Activated naive CD8-positive, alpha-beta T cell treated with anti-CD3 and anti-CD28 coated beads, Interleukin-2, amount 50 U/mL, for 24 hours (primary cell): ENCODE measurements around the gene CDK5RAP2.

Source experiments
- ATAC-seq: fragments of 150-1000 bp; cut with Tn5 transposase; one replicate; pipeline ENCODE4 v1.10.0; 2021
- DNase-seq: peaks from one replicate; pipeline ENCODE4 v3.0.0; 2021
- H3K27ac Mint-ChIP-seq: one replicate; pipeline ENCODE4 v1.8.0; 2021; ENCODE audit warnings: mild to moderate bottlenecking, mixed read lengths
- H3K27me3 Mint-ChIP-seq: one replicate; pipeline ENCODE4 v1.8.0; 2021; ENCODE audit warnings: mixed read lengths
- H3K36me3 Mint-ChIP-seq: one replicate; pipeline ENCODE4 v1.8.0; 2021; ENCODE audit warnings: low read depth, mixed read lengths
- H3K4me1 Mint-ChIP-seq: one replicate; pipeline ENCODE4 v1.8.0; 2021; ENCODE audit warnings: mixed read lengths
- H3K4me3 Mint-ChIP-seq: one replicate; pipeline ENCODE4 v1.8.0; 2021; ENCODE audit warnings: mild to moderate bottlenecking, moderate library complexity, mixed read lengths
- H3K9me3 Mint-ChIP-seq: one replicate; pipeline ENCODE4 v1.8.0; 2021; ENCODE audit warnings: mixed read lengths

The CDK5RAP2 gene

DNA sequence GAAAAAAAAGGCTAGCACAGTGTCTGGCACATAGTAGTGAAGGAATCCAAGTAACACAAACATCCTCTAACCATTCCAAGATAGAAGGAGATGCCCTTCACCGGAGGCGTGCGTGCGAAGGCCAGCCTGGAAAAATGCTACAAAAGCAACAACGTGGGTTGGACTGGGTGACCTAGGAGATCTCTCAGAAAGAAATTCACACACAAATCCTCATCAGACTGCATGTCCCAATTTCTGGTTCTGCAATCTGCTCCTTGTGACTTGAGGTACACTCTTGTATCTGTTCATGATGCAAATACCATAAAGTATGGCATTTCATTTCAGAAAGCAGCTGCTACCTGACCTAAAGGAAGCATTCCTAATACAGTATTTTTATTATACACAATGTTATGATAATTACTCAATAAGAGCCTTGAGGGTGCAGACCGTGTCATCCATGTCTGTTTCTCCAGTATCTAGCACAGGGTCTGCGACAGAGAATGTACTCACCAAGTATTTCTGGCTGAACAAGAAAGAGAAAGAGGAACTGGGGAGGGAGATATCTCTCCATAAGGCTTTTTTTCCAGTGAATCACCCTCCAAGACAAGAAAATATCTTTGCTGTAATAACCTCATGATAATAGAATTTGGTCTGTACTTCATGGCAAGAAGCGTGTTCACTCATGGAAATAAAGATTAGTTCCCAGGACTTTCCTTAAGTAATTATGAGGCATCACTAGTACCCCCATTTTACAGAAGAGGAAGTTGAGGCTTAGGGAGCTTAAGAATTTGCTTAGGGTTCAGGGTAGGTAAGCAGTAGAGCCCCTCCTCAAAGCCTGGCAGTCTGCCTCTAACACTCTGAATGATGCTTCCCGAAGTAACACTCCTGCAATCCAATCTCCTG lies 138.3 kb downstream of the CDK5RAP2 start:
- Mint-ChIP-seq H3K9me3 (no peaks in the 10 kb centered on the region), H3K4me3 (no peak overlapping the region), H3K36me3 (peaks cover 57% of the 10 kb centered on the region), H3K4me1 (peaks cover 16% of the 10 kb centered on the region), H3K27ac (no peak overlapping the region), H3K27me3 (no peaks in the 10 kb centered on the region)
- ATAC-seq = no peak
- no peak for DNase-seq

DNA sequence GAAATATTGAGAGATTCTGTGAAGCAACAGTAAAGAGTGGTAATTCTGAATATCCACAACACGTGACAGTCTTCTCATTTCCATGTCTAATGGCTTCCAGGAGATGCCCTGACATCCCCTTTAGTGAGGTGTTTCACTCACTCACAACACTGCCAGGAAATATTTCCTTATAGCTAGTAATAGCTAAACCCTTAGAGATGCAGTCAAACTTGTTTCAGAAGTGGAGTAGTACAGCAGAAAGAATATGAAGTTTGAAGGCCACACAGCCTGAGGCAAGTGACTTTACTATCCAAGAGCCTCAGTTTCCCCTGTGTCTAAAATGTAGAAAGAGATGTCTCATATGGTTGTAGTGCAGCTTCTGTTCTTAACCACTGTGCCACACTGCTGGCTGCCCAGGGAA lies 139.2 kb downstream of the CDK5RAP2 start:
- no peak for ATAC-seq
- H3K27ac Mint-ChIP-seq = no peak overlapping the region
- H3K36me3 Mint-ChIP-seq = peaks cover 57% of the 10 kb centered on the region

DNA sequence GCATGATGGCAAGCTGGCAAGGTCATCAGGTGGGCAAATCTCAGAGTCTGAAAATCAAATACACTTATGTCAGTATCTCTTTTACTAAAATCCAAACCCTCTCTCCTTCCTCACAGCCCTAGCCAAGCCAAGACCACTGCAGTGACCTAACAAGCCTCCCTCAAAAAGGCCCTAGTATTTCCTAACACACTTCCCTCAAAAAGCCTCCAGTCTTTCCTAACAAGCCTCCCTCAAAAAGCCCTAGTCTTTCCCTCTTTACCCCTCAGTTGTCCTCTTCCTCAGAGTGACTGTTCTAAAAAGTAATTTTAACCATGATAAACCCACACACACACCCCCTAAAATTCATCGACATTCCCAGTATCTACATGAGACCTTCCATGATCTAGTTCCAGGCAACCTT lies 140.0 kb downstream of the CDK5RAP2 start:
- no peak for DNase-seq
- H3K4me3 Mint-ChIP-seq = no peak overlapping the region
- H3K27ac Mint-ChIP-seq = no peak overlapping the region
- no peaks in the 10 kb centered on the region for H3K27me3 Mint-ChIP-seq
- no peak for ATAC-seq
- no peaks in the 10 kb centered on the region for H3K9me3 Mint-ChIP-seq
- H3K36me3 Mint-ChIP-seq = peaks cover 63% of the 10 kb centered on the region
- H3K4me1 Mint-ChIP-seq = peaks cover 13% of the 10 kb centered on the region

More for the DNA sequence above, 139.2 kb downstream of the CDK5RAP2 start:
- peaks cover 13% of the 10 kb centered on the region for H3K4me1 Mint-ChIP-seq
- H3K9me3 Mint-ChIP-seq = no peaks in the 10 kb centered on the region
- no peak overlapping the region for H3K4me3 Mint-ChIP-seq
- no peak for DNase-seq
- H3K27me3 Mint-ChIP-seq = no peaks in the 10 kb centered on the region

DNA sequence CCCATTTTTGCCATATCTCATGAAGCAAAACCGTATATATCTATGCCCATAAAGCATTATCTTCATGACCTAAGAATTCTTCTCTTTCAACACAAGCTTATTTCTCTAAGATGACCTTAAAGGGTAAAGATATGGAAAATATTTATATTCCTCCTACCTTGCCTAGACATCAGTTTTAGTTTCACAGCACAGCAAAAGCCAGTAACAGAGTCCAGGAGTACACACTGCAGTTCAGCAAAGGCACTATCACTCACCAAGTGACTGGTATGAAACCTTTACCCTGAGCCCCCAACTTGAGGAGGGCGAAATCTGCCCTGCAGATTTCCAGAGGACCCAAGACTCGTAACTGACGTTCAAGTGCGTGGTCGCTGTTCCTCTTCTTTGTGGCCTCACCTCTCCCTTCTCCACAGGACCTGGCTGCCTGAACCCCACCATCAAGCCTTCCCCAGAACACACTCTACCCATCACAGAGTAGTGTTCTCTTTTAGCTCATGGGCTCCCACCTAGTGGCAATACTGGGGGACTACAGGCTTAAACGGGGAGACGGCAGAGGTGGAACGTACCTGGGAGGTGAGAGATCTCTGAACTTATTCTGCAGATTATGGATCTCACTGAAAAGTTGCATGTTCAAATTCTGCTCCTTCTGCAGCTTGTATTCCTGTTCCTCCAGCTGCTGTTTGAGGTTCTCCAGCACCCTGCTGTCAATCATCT lies 141.0 kb downstream of the CDK5RAP2 start:
- peak; percentile 70 for ATAC-seq
- Mint-ChIP-seq H3K4me1 (peaks cover 17% of the 10 kb centered on the region), H3K4me3 (no peak overlapping the region), H3K36me3 (peaks cover 69% of the 10 kb centered on the region), H3K27me3 (no peaks in the 10 kb centered on the region), H3K27ac (no peak overlapping the region), H3K9me3 (no peaks in the 10 kb centered on the region)
- peak; percentile 16 for DNase-seq

DNA sequence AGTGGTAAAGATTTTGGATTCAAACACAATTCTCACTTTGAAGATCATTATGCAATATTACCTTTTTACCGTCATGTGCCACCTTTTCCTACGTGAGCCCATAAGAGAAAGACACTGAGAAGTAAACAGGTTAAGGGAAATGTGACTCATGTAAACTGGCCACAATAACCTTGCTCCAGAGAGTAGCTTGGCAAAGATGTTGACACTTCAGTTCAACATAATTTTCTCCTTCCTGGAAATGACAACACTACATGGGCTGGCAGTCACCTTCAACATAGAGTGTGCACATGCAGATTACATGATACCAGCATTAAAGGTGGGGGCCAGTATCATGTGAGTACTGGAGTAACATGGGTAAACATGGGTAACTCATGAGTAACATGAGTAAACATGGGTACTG lies 141.9 kb downstream of the CDK5RAP2 start:
- H3K27me3 Mint-ChIP-seq = no peaks in the 10 kb centered on the region
- ATAC-seq (peak; percentile 34), DNase-seq (no peak)
- no peaks in the 10 kb centered on the region for H3K9me3 Mint-ChIP-seq
- H3K36me3 Mint-ChIP-seq = peaks cover 67% of the 10 kb centered on the region
- H3K4me1 Mint-ChIP-seq = peaks cover 17% of the 10 kb centered on the region
- H3K4me3 Mint-ChIP-seq = no peak overlapping the region
- H3K27ac Mint-ChIP-seq = no peak overlapping the region

DNA sequence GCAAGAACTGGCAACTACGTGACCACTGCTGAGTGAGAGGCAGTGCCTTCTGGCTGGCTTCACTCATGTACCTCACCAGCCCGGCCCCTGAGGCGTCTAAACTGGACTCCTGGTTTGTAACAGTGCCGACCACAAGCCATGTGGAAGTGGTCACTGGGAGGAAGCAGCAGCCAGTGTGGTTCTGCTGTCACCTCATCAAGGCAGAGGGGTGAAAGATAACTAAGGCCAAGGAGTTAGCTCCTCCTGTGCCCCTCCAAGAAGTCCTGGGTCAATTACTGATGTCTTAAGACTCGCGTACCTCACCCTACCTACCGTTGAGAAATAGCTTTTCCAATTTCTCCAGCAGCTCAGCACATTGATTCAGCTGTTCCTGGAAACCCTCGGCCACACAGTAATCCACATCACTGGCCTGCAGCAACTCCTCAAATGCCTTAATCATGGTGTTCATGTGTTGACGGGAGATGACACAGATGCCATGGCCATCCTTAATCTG lies 142.9 kb downstream of the CDK5RAP2 start:
- H3K9me3 Mint-ChIP-seq = no peaks in the 10 kb centered on the region
- H3K4me1 Mint-ChIP-seq = peaks cover 17% of the 10 kb centered on the region
- no peak overlapping the region for H3K4me3 Mint-ChIP-seq
- no peaks in the 10 kb centered on the region for H3K27me3 Mint-ChIP-seq
- DNase-seq (no peak), ATAC-seq (no peak)
- H3K27ac Mint-ChIP-seq = no peak overlapping the region
- H3K36me3 Mint-ChIP-seq = peaks cover 59% of the 10 kb centered on the region

DNA sequence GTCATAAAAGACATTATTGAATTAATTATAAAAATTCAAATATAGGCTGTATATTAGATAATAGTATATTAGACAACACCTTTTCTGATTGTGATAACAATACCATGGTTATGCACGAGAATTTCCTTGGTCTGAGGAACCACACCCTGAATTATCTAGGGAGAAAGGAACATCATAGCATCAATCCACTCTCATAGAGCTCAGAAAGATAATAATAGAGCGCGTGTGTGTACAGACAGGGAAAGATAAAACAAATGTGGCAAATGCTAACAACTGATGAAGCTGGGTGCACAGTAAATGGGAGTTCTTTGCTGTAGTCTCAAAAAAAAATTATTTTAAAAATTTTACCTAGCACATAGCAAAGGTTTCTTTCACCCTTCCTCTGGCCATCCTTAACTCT lies 143.5 kb downstream of the CDK5RAP2 start:
- no peaks in the 10 kb centered on the region for H3K27me3 Mint-ChIP-seq
- no peak overlapping the region for H3K4me3 Mint-ChIP-seq
- H3K9me3 Mint-ChIP-seq = no peaks in the 10 kb centered on the region
- DNase-seq (no peak), ATAC-seq (no peak)
- H3K4me1 Mint-ChIP-seq = peaks cover 17% of the 10 kb centered on the region
- no peak overlapping the region for H3K27ac Mint-ChIP-seq
- H3K36me3 Mint-ChIP-seq = peaks cover 59% of the 10 kb centered on the region

DNA sequence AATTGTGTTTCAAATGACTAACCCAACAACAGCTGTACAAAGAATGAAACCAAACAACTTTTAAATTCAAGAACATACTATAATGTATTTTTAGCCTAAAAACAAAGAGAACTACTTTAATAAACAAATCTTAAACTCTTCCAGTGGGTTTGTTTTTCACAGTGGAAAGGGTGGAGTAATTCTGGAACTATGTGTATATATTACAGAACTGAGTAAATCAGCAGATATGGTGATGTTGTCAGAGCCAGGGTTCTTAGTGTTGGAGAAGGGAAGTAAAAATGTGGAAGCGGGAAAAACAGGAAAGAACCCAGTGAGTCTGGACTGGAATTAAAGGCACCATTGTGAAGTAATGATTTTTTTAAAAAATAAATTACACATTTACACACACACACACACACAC lies 144.9 kb downstream of the CDK5RAP2 start:
- no peak for DNase-seq
- Mint-ChIP-seq H3K27me3 (no peaks in the 10 kb centered on the region), H3K9me3 (no peaks in the 10 kb centered on the region), H3K4me1 (peaks cover 20% of the 10 kb centered on the region), H3K36me3 (peaks cover 59% of the 10 kb centered on the region), H3K27ac (no peak overlapping the region), H3K4me3 (no peak overlapping the region)
- no peak for ATAC-seq

DNA sequence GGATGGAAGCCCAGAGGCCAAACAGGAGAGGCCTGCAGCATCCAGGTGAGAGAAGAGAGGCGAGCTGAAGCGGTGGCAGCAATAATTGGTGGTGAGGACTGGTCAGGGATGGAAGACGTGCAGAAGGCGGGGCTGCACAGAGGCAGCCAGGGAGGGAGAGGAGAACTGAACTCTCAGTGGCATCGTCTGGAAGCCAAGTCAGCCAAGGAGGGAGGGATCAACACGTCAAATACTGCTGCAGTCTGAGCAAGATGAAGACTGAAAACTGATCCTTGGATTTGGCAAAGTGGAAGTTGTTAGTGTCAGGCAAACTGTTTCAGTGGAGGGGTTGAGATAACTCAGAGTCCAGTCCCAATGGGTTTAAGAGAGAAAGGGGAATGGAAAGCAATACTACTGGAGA lies 145.4 kb downstream of the CDK5RAP2 start:
- ATAC-seq (no peak), DNase-seq (no peak)
- Mint-ChIP-seq H3K27ac (no peak overlapping the region), H3K27me3 (no peaks in the 10 kb centered on the region), H3K9me3 (no peaks in the 10 kb centered on the region), H3K4me1 (peaks cover 20% of the 10 kb centered on the region), H3K4me3 (no peak overlapping the region), H3K36me3 (peaks cover 55% of the 10 kb centered on the region)

DNA sequence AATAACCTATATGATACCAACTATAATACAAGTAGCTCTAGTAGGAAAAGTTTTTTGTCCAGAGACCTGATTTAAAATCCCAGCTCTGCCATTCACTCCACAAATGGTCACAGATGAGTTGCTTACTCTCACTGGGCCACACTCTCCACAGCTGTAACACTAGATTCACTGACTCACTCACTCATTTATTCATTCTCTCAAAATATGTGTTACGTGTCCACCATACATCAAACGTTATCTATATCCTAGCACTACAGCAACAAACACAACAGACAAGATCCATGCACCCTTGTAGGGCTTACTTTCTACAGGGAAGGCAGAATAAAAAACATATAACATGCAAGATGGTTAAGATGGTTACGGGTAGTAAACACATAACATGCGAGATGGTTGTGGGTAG lies 146.3 kb downstream of the CDK5RAP2 start:
- ATAC-seq (no peak), DNase-seq (no peak)
- H3K27me3 Mint-ChIP-seq = no peaks in the 10 kb centered on the region
- H3K9me3 Mint-ChIP-seq = no peaks in the 10 kb centered on the region
- H3K27ac Mint-ChIP-seq = no peak overlapping the region
- peaks cover 15% of the 10 kb centered on the region for H3K4me1 Mint-ChIP-seq
- H3K4me3 Mint-ChIP-seq = no peak overlapping the region
- peaks cover 46% of the 10 kb centered on the region for H3K36me3 Mint-ChIP-seq

DNA sequence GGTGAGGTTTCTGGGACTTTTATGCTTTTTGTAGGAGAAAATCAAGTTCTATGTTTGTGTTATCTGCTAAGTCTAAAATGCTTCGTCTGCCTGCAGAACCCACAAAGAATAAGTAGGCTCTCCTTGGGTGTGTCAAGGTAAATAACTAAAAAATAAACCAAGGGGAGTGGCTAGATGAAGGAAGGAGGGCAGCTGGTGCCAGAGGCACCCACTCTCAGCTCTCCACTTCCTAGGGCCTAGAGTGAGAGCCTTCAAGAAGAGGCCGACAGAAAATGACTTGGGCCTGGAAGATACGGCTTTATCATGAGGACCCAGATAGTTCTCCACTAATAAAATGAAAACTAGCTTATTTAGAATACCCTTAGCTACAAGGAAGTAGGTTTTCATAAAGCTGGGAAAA lies 147.4 kb downstream of the CDK5RAP2 start:
- peaks cover 45% of the 10 kb centered on the region for H3K36me3 Mint-ChIP-seq
- no peak for DNase-seq
- no peak overlapping the region for H3K27ac Mint-ChIP-seq
- H3K4me3 Mint-ChIP-seq = no peak overlapping the region
- peaks cover 10% of the 10 kb centered on the region for H3K4me1 Mint-ChIP-seq
- no peaks in the 10 kb centered on the region for H3K9me3 Mint-ChIP-seq
- no peaks in the 10 kb centered on the region for H3K27me3 Mint-ChIP-seq
- ATAC-seq = no peak

DNA sequence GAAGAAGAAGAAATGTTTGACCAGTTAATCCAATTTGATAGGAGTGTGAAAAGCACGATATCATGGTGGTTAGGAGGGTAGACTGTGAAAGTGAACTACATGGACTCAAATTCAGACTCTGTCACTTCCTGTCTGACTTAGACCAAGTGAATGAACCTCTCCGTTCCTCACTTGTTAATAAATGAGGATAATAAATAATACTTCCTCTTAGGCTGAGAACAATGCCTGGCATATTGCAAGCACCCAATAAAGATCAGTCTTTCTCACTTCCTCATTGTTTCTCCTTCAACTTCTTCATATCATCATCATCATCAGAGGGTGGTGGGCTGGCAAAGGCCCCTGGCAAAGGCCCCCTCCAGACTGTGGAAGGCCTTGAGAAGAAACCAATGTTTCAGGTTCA lies 148.7 kb downstream of the CDK5RAP2 start:
- ATAC-seq (no peak), DNase-seq (no peak)
- Mint-ChIP-seq H3K4me1 (peaks cover 6% of the 10 kb centered on the region), H3K36me3 (peaks cover 38% of the 10 kb centered on the region), H3K27me3 (no peaks in the 10 kb centered on the region), H3K4me3 (no peak overlapping the region), H3K27ac (no peak overlapping the region), H3K9me3 (no peaks in the 10 kb centered on the region)

DNA sequence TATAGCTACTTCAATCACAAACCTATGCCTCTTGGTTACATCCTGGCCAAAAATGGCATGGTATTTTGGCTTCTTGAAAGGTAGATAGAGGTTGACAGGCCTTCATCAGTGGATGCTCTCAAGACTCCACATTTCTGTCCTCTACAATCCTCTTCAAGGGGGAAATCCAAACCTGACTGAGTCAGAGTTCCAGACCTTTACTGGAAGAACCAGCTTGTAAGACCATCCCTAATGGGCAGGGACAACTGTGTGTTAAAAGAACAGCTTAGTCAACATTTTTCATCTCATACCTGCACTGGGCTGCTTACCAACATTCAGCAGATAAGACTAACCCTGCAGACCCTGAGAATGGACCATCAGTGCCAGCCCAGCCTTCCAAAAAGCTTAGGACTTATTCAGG lies 155.7 kb downstream of the CDK5RAP2 start:
- H3K4me3 Mint-ChIP-seq = no peak overlapping the region
- H3K4me1 Mint-ChIP-seq = no peaks in the 10 kb centered on the region
- H3K27me3 Mint-ChIP-seq = no peaks in the 10 kb centered on the region
- DNase-seq (no peak), ATAC-seq (no peak)
- H3K27ac Mint-ChIP-seq = no peak overlapping the region
- H3K36me3 Mint-ChIP-seq = peaks cover 36% of the 10 kb centered on the region
- H3K9me3 Mint-ChIP-seq = no peaks in the 10 kb centered on the region

DNA sequence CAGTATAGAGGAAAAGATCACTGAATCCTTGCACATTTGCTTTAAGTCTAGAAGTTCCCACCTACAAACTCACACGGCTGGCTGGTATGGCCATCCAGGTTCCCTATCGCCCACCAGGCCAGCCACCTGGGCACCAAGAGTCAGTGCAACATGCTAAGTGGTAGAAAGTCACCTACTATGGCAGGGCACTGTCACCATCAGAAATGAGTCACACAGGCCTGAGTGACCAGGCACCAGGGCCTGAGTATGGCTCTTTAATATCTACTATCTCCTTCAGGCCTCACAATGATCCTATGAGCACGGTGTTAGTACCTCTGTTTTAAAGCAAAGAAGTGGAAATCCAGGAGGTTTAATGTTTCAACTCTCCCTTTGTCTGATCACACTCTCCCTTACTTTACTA lies 156.2 kb downstream of the CDK5RAP2 start:
- Mint-ChIP-seq H3K4me3 (no peak overlapping the region), H3K36me3 (peaks cover 36% of the 10 kb centered on the region), H3K27me3 (no peaks in the 10 kb centered on the region), H3K27ac (no peak overlapping the region), H3K4me1 (no peaks in the 10 kb centered on the region), H3K9me3 (no peaks in the 10 kb centered on the region)
- no peak for DNase-seq
- ATAC-seq = no peak

DNA sequence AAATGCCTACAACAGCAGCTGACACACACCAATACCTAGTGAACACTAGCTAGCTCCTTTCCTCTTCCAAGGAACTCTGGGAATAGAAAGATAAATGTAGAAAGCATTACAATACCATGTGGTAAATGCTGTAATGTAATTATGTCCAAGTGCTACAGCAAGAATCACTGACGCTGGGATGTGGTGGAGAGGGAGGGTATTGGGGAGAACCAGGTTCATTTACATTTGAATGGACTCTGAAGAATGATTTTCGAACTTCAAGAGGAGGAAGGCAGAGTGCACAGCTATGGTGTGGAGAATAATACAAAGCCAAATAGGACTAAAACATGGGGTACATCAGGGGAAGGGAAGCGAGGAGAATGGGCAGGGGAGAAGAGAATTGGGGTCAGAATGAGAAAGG lies 158.0 kb downstream of the CDK5RAP2 start:
- H3K9me3 Mint-ChIP-seq = no peaks in the 10 kb centered on the region
- H3K36me3 Mint-ChIP-seq = peaks cover 46% of the 10 kb centered on the region
- no peak for ATAC-seq
- H3K27me3 Mint-ChIP-seq = no peaks in the 10 kb centered on the region
- H3K4me3 Mint-ChIP-seq = no peak overlapping the region
- no peak for DNase-seq
- H3K27ac Mint-ChIP-seq = no peak overlapping the region
- no peaks in the 10 kb centered on the region for H3K4me1 Mint-ChIP-seq
